Liver (tissue), 3 donors: ENCODE measurements around the gene MRTFB.

Experiments
- TAF1 ChIP-seq: conservative IDR thresholded peaks from 2 replicates; pipeline ENCODE4 v1.6.1; 2016; ENCODE audit warnings: antibody characterized with exemption, mild to moderate bottlenecking
- TF ChIP-seq, protein P1 (sequence below): fragments of 150-350 bp; IDR thresholded peaks from 2 replicates; pipeline ENCODE4 v1.5.1; 2017; ENCODE audit warnings: improper control_type of control experiment, low read depth, low read length; ENCODE audit not compliant: missing input control
- TF ChIP-seq, protein P2 (sequence below): IDR thresholded peaks from 2 replicates; pipeline ENCODE4 v1.6.1; 2016; ENCODE audit warnings: antibody characterized with exemption, mild to moderate bottlenecking
- TF ChIP-seq, protein P3 (sequence below): IDR thresholded peaks from 2 replicates; pipeline ENCODE4 v1.6.1; 2016; ENCODE audit warnings: antibody characterized with exemption
- donor health status: healthy.
- donor health status: healthy.

DNA sequence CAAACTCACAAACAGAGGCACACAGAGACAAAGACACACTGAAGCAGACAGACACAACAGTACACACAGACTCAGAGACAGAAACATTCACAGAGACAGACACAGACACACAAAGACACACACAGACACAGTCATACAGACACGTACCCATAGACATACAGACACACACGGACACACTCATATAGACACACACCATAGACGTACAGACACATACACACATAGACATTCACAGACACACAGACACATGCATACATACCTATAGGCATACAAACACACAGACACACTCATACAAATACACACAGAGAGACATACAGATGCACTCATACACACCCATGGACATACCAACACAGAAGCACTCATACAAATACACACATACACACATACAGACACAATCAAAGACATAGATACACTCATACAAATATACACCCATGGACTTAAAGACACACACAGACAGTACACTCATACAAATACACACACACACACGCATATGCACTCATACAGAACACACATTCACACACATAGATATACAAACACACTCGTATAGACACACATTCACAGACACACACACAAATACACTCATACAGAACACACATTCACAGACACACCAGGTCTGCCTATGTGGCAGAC lies 19.9 kb upstream of the MRTFB start:
- TF ChIP-seq, protein P1, sequence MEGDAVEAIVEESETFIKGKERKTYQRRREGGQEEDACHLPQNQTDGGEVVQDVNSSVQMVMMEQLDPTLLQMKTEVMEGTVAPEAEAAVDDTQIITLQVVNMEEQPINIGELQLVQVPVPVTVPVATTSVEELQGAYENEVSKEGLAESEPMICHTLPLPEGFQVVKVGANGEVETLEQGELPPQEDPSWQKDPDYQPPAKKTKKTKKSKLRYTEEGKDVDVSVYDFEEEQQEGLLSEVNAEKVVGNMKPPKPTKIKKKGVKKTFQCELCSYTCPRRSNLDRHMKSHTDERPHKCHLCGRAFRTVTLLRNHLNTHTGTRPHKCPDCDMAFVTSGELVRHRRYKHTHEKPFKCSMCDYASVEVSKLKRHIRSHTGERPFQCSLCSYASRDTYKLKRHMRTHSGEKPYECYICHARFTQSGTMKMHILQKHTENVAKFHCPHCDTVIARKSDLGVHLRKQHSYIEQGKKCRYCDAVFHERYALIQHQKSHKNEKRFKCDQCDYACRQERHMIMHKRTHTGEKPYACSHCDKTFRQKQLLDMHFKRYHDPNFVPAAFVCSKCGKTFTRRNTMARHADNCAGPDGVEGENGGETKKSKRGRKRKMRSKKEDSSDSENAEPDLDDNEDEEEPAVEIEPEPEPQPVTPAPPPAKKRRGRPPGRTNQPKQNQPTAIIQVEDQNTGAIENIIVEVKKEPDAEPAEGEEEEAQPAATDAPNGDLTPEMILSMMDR: no peak
- TF ChIP-seq, protein P2, sequence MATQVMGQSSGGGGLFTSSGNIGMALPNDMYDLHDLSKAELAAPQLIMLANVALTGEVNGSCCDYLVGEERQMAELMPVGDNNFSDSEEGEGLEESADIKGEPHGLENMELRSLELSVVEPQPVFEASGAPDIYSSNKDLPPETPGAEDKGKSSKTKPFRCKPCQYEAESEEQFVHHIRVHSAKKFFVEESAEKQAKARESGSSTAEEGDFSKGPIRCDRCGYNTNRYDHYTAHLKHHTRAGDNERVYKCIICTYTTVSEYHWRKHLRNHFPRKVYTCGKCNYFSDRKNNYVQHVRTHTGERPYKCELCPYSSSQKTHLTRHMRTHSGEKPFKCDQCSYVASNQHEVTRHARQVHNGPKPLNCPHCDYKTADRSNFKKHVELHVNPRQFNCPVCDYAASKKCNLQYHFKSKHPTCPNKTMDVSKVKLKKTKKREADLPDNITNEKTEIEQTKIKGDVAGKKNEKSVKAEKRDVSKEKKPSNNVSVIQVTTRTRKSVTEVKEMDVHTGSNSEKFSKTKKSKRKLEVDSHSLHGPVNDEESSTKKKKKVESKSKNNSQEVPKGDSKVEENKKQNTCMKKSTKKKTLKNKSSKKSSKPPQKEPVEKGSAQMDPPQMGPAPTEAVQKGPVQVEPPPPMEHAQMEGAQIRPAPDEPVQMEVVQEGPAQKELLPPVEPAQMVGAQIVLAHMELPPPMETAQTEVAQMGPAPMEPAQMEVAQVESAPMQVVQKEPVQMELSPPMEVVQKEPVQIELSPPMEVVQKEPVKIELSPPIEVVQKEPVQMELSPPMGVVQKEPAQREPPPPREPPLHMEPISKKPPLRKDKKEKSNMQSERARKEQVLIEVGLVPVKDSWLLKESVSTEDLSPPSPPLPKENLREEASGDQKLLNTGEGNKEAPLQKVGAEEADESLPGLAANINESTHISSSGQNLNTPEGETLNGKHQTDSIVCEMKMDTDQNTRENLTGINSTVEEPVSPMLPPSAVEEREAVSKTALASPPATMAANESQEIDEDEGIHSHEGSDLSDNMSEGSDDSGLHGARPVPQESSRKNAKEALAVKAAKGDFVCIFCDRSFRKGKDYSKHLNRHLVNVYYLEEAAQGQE: no peak
- TF ChIP-seq, protein P3, sequence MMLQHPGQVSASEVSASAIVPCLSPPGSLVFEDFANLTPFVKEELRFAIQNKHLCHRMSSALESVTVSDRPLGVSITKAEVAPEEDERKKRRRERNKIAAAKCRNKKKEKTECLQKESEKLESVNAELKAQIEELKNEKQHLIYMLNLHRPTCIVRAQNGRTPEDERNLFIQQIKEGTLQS: no peak
- no peak for TF ChIP-seq TAF1
